ENCODE results near the gene ZNF516. TPM values are rescaled to one million over a fixed set of nuclear protein-coding genes. Genes with fewer than 3 reads are reported as not detected.
A peak's percentile ranks its signal among the peaks of the same experiment; 100 is the strongest.

The ZNF516 gene
- total and polyA plus RNA-seq, 2 of the 13 experiments (the other 11 are each of a cell fraction or from before 2014, with no cell fraction given) = 16.6 to 18.7 TPM

GRCh38 chr18:76505614-76506013 lies 10.6 kb upstream of the ZNF516 start:
- CTCF ChIA-PET (ENCODE audit: low intra/inter-chr PET ratio, low total read pairs) = no interaction called here
- ATAC-seq (no peak), FAIRE-seq (no peak), DNase-seq (ENCODE audit: low spot score) (no peak)
- peaks cover 1 to 18% of the 10 kb centered on the region in 2 experiments; a peak in 2 of 5 replicates for H3K27me3 ChIP-seq (ENCODE audit: control insufficient read depth in 1 of 2, insufficient read depth in 2 of 2, low read length in 2 of 2)
- no peak overlapping the region for H3K4me2 ChIP-seq (ENCODE audit: low read depth, low read length)
- intact Hi-C loops (cut with micrococcal nuclease; ENCODE audit: unreplicated experiment) = no loop called here
- BruUV-seq (replicated peaks) = no TSS peak
- TF ChIP-seq ZNF841 (CRISPR knock-in tag; IDR thresholded peaks at IDR 0.05; ENCODE audit: borderline replicate concordance) (no peak), ZBTB1 (CRISPR knock-in tag; IDR thresholded peaks at IDR 0.05; ENCODE audit: borderline replicate concordance) (no peak), UBTF (CRISPR knock-in tag; IDR thresholded peaks at IDR 0.05) (no peak)
- in situ Hi-C loops (cut with HindIII; ENCODE audit: extremely low pct_ligation_motif_present, low pct_unique_long_range_greater_than_20kb) = no loop called here
- H3K27ac ChIP-seq (ENCODE audit: extremely low read length, insufficient read depth, low read length) = no peak overlapping the region
- no peak overlapping the region for H3K9ac ChIP-seq (ENCODE audit: insufficient read depth, low read depth, low read length)
- H3K4me1 ChIP-seq (ENCODE audit: insufficient read depth, low read length) = peaks cover 24% of the 10 kb centered on the region
- H3K36me3 ChIP-seq (replicated peaks in 1 of 2; ENCODE audit: control insufficient read depth in 1 of 2, insufficient read depth in 2 of 2, low read length in 2 of 2) = no peaks in the 10 kb centered on the region
- no peaks in the 10 kb centered on the region for H4K20me1 ChIP-seq (ENCODE audit: insufficient read depth, low read length)
- H3K79me2 ChIP-seq (ENCODE audit: insufficient read depth, low read length) = no peaks in the 10 kb centered on the region
- WGBS (ENCODE audit: low lambda C conversion rate) = 54% methylated on average over 2 of the region's 2 CpGs
- H3K9me3 ChIP-seq (ENCODE audit: low read length) = no peaks in the 10 kb centered on the region
- POLR2A ChIA-PET = no interaction called here
- H3K4me3 ChIP-seq (replicated peaks in 1 of 3; ENCODE audit: insufficient read depth in 1 of 3, low read depth in 2 of 3, low read length in 3 of 3) = no peak overlapping the region
- H2AFZ ChIP-seq (ENCODE audit: low read length) = no peak overlapping the region

GRCh38 chr18:76504749-76505148 lies 9.7 kb upstream of the ZNF516 start:
- no peak for ATAC-seq
- CTCF ChIA-PET (ENCODE audit: low intra/inter-chr PET ratio, low total read pairs) = no interaction called here
- TF ChIP-seq TOPORS (CRISPR knock-in tag; IDR thresholded peaks at IDR 0.05) = no peak
- no peak for TF ChIP-seq ZNF329 (CRISPR knock-in tag; IDR thresholded peaks at IDR 0.05; ENCODE audit: low read depth)
- TF ChIP-seq ZBTB21 (CRISPR knock-in tag; IDR thresholded peaks at IDR 0.05) = no peak
- TF ChIP-seq SATB2 (CRISPR knock-in tag; IDR thresholded peaks at IDR 0.05) = no peak
- no peak for TF ChIP-seq MTA3 (CRISPR knock-in tag; IDR thresholded peaks at IDR 0.05)
- TF ChIP-seq MBD4 (IDR thresholded peaks at IDR 0.05; ENCODE audit: borderline replicate concordance, low read length) = no peak
- no peak for TF ChIP-seq ZNF792 (CRISPR knock-in tag; IDR thresholded peaks at IDR 0.05)
- no peak for TF ChIP-seq HOXA3 (CRISPR knock-in tag; IDR thresholded peaks at IDR 0.05)
- no peak for TF ChIP-seq ZNF768 (CRISPR knock-in tag; IDR thresholded peaks at IDR 0.05)
- TF ChIP-seq KMT2B (CRISPR knock-in tag; IDR thresholded peaks at IDR 0.05) = no peak
- 0 out of 2 replicates have a peak, but pooled peaks have one; percentile 31 for TF ChIP-seq RNF2 (conservative IDR thresholded peaks at IDR 0.05; ENCODE audit: low read depth)
- TF ChIP-seq TFDP1 (CRISPR knock-in tag; IDR thresholded peaks at IDR 0.05; ENCODE audit: borderline replicate concordance) = no peak
- TF ChIP-seq NFKBIZ (CRISPR knock-in tag; IDR thresholded peaks at IDR 0.05) = no peak
- no peak for TF ChIP-seq POLR2G (IDR thresholded peaks at IDR 0.05; ENCODE audit: low read depth, low read length)
- TF ChIP-seq FOSL2 (CRISPR knock-in tag; IDR thresholded peaks at IDR 0.05) = no peak

More at GRCh38 chr18:76504749-76505148, 9.7 kb upstream of the ZNF516 start:
- FAIRE-seq = no peak
- no peak for DNase-seq (ENCODE audit: low spot score)
- H3K9ac ChIP-seq (ENCODE audit: insufficient read depth, low read depth, low read length) = no peak overlapping the region
- H3K27ac ChIP-seq (ENCODE audit: extremely low read length, insufficient read depth, low read length) = no peak overlapping the region
- H3K9me3 ChIP-seq (ENCODE audit: low read length) = no peaks in the 10 kb centered on the region
- 30% methylated on average over 5 of the region's 5 CpGs for WGBS (ENCODE audit: low lambda C conversion rate)
- H3K4me1 ChIP-seq (ENCODE audit: insufficient read depth, low read length) = peaks cover 24% of the 10 kb centered on the region
- no peak overlapping the region for H3K4me3 ChIP-seq (replicated peaks in 1 of 3; ENCODE audit: insufficient read depth in 1 of 3, low read depth in 2 of 3, low read length in 3 of 3)
- POLR2A ChIA-PET = interaction anchor here (1.3 kb wide), 1 partner anchor 11 kb away, joined by 10 read pairs; no protein-coding TSS in a partner anchor
- in situ Hi-C loops (cut with HindIII; ENCODE audit: extremely low pct_ligation_motif_present, low pct_unique_long_range_greater_than_20kb) = no loop called here
- no peak overlapping the region for H2AFZ ChIP-seq (ENCODE audit: low read length)
- no peaks in the 10 kb centered on the region for H3K36me3 ChIP-seq (replicated peaks in 1 of 2; ENCODE audit: control insufficient read depth in 1 of 2, insufficient read depth in 2 of 2, low read length in 2 of 2)
- H3K4me2 ChIP-seq (ENCODE audit: low read depth, low read length) = no peak overlapping the region
- intact Hi-C loops (cut with micrococcal nuclease; ENCODE audit: unreplicated experiment) = no loop called here
- H4K20me1 ChIP-seq (ENCODE audit: insufficient read depth, low read length) = no peaks in the 10 kb centered on the region
- peaks cover 1 to 18% of the 10 kb centered on the region in 2 experiments; a peak in 2 of 5 replicates for H3K27me3 ChIP-seq (ENCODE audit: control insufficient read depth in 1 of 2, insufficient read depth in 2 of 2, low read length in 2 of 2)
- no peaks in the 10 kb centered on the region for H3K79me2 ChIP-seq (ENCODE audit: insufficient read depth, low read length)
- no TSS peak for BruUV-seq (replicated peaks)
